Measurements from ENCODE around the gene LSAMP.
A peak's percentile ranks its signal among the peaks of the same experiment; 100 is the strongest.

Gene LSAMP

DNA sequence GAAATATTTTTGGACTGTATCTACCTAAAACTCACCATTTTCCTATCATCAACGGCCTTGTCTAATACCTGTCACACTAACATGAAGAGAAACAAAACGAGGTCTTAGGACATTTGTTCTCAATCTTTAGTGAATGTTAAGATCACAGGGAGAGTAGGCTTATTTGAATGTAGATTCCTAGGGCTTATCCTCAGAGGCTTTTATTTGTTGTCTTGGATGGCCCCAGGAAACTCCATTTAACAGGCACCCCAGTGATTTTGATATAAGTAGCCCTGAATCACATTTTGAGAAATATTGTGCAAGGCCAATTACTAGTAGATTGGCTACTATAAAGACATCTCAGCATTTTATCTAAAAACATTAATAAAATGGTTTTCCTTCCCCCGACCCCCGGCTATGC, 454.6 kb downstream of the LSAMP start:
- Histone ChIP-seq H3K9me3 (ENCODE audit: control insufficient read depth, insufficient read depth, low read depth, low read length) (no peaks in the 10 kb centered on the region), H3K4me3 (ENCODE audit: low read depth, low read length) (no peak overlapping the region), H3K27ac (ENCODE audit: extremely low read depth, low read depth, low read length) (no peak overlapping the region), H3K36me3 (ENCODE audit: control insufficient read depth in 2 of 2, insufficient read depth in 1 of 2, low read length in 2 of 2) (no peaks in the 10 kb centered on the region), H3K4me1 (ENCODE audit: control insufficient read depth, insufficient read depth, low read length) (no peaks in the 10 kb centered on the region)
- ChIA-PET POLR2A (no interaction called here), CTCF (no interaction called here)
- TF ChIP-seq ZBTB21 (tag by site-specific recombination; IDR thresholded peaks at IDR 0.05) (no peak), ZNF146 (tag by site-specific recombination; IDR thresholded peaks at IDR 0.05) (no peak), ZNF184 (tag by site-specific recombination; IDR thresholded peaks at IDR 0.05) (no peak), SP7 (tag by site-specific recombination; IDR thresholded peaks at IDR 0.05) (no peak), ZNF138 (tag by site-specific recombination; IDR thresholded peaks at IDR 0.05; ENCODE audit: borderline replicate concordance) (no peak), ZNF830 (tag by site-specific recombination; IDR thresholded peaks at IDR 0.05; ENCODE audit: low read depth) (no peak), ZNF548 (tag by site-specific recombination; IDR thresholded peaks at IDR 0.05) (no peak), ZNF792 (tag by site-specific recombination; IDR thresholded peaks at IDR 0.05) (no peak), ZXDB (tag by site-specific recombination; IDR thresholded peaks at IDR 0.05) (no peak), ZNF148 (tag by site-specific recombination; IDR thresholded peaks at IDR 0.05; ENCODE audit: borderline replicate concordance) (no peak), ZNF335 (tag by site-specific recombination; conservative IDR thresholded peaks at IDR 0.05) (no peak), ZNF585B (tag by site-specific recombination; IDR thresholded peaks at IDR 0.05) (no peak), ZNF423 (tag by site-specific recombination; IDR thresholded peaks at IDR 0.05) (no peak), ZNF654 (tag by site-specific recombination; IDR thresholded peaks at IDR 0.05; ENCODE audit: low read depth) (no peak), SCRT2 (tag by site-specific recombination; IDR thresholded peaks at IDR 0.05) (no peak)

- no peaks in the 10 kb centered on the region for H3K4me1 ChIP-seq (ENCODE audit: control insufficient read depth, insufficient read depth, low read length)
- no peak overlapping the region for H3K27ac ChIP-seq (ENCODE audit: extremely low read depth, low read depth, low read length)
- POLR2A ChIA-PET, result no interaction called here
Measured at GRCh38 chr3:115989684-115990421, 455.4 kb downstream of the LSAMP start.

More at GRCh38 chr3:115989684-115990421, 455.4 kb downstream of the LSAMP start:
- no peaks in the 10 kb centered on the region for H3K36me3 ChIP-seq (ENCODE audit: control insufficient read depth in 2 of 2, insufficient read depth in 1 of 2, low read length in 2 of 2)
- H3K4me3 ChIP-seq (ENCODE audit: low read depth, low read length), result no peak overlapping the region
- H3K9me3 ChIP-seq (ENCODE audit: control insufficient read depth, insufficient read depth, low read depth, low read length), result no peaks in the 10 kb centered on the region
- TF ChIP-seq ZNF280D (tag by site-specific recombination; IDR thresholded peaks at IDR 0.05), result no peak
- TF ChIP-seq HIC1 (tag by site-specific recombination; IDR thresholded peaks at IDR 0.05), result 0 out of 2 replicates have a peak, but pooled peaks have one; percentile 30
- CTCF ChIA-PET, result no interaction called here
